ENCODE measurements around the gene ACCS. TPM values are rescaled to one million over a fixed set of nuclear protein-coding genes. Genes with fewer than 3 reads are reported as not detected.

Gene ACCS
- total RNA-seq, 4 donors from 2014 or later: 0.58 to 4.0 (median 1.8) TPM

- TF ChIP-seq POLR2A (IDR thresholded peaks at IDR 0.05) (no peak), CTCF (IDR thresholded peaks at IDR 0.05 in 4 of 5, conservative IDR thresholded peaks at IDR 0.05 in 1 of 5) (peak; percentile 36 to 66 (median 51))
- ATAC-seq (peak in 1 of 2 donors; percentile 61), DNase-seq (no peak)
- Histone ChIP-seq H3K4me1 (peaks cover 6 to 18% of the 10 kb centered on the region in 2 donors), H3K27ac (no peak overlapping the region), H3K27me3 (no peaks in the 10 kb centered on the region), H3K36me3 (peaks cover 0 to 24% of the 10 kb centered on the region in 2 donors), H3K4me3 (no peak overlapping the region), H3K9me3 (no peaks in the 10 kb centered on the region)
- in situ Hi-C loops (cut with MboI; ENCODE audit: low sequenced_read_pairs in 4 of 4) (no loop called here), intact Hi-C loops (cut with DNase I; ENCODE audit: low total_unique reads) (loop anchor here (2.0 kb wide), 1 partner anchor 405 kb away; no protein-coding TSS in a partner anchor)
Measured at GRCh38 chr11:44133335-44133946, 67.4 kb downstream of the ACCS start.

Other genes starting within 250 kb of the ACCS start
- 10 to 100 TPM; 27.5 to 44.1 (median 42.0) TPM for gene ALKBH3, start 185.4 kb upstream of the ACCS start, total RNA-seq
- 100 to 1,000 TPM in 1 of 4 donors, 10 to 100 TPM in 3; 22.4 to 220 (median 78.4) TPM for gene C11orf96, start 123.6 kb upstream of the ACCS start, total RNA-seq
- gene ACCSL, start 18.3 kb upstream of the ACCS start, total RNA-seq: not detected
- gene EXT2, start 29.4 kb downstream of the ACCS start, total RNA-seq: 10 to 100 TPM; 20.4 to 24.8 (median 23.1) TPM
- under 1 TPM in 2 of 4 donors, not detected in 2; 0.07 to 0.12 TPM for gene ALX4, start 243.9 kb downstream of the ACCS start, total RNA-seq